GM23338 (cell line): ENCODE data around the gene ST3GAL6. TPM values are rescaled to one million over a fixed set of nuclear protein-coding genes. Genes with fewer than 3 reads are reported as not detected.

Source experiments
- ATAC-seq: fragments of 200-7000 bp; cut with Tn5 transposase; 3 replicates; pipeline ENCODE4 v1.9.1; 2020
- DNase-seq: peaks from one replicate; pipeline ENCODE4 v3.0.0-alpha.2; 2015; ENCODE audit warnings: low spot score
- H2AFZ ChIP-seq: fragments of 200-600 bp; sonication (generic); 2 replicates; pipeline ENCODE4 v1.8.0; 2016; ENCODE audit warnings: antibody characterized with exemption, mild to moderate bottlenecking, moderate library complexity
- H3F3A ChIP-seq: fragments of 200-600 bp; sonication (generic); replicated peaks from 2 replicates; pipeline ENCODE4 v1.8.0; 2017; ENCODE audit warnings: antibody characterized with exemption, mixed run types, low read depth
- H3K27ac ChIP-seq: fragments of 200-600 bp; sonication (generic); 2 replicates; pipeline ENCODE4 v1.6.1; 2016; ENCODE audit warnings: low read depth
- H3K27me3 ChIP-seq: fragments of 200-600 bp; sonication (generic); 2 replicates; pipeline ENCODE4 v1.8.0; 2016; ENCODE audit warnings: mild to moderate bottlenecking, mixed run types, moderate library complexity; ENCODE audit not compliant: insufficient read depth
- H3K36me3 ChIP-seq: fragments of 200-600 bp; sonication (generic); 2 replicates; pipeline ENCODE4 v1.8.0; 2016; ENCODE audit warnings: mild to moderate bottlenecking; ENCODE audit not compliant: insufficient read depth
- H3K4me1 ChIP-seq: fragments of 200-600 bp; sonication (generic); 2 replicates; pipeline ENCODE4 v1.8.0; 2016; ENCODE audit warnings: mild to moderate bottlenecking, moderate library complexity; ENCODE audit not compliant: insufficient read depth
- H3K4me2 ChIP-seq: fragments of 200-600 bp; sonication (generic); 2 replicates; pipeline ENCODE4 v1.7.1; 2017; ENCODE audit warnings: mixed run types
- H3K4me3 ChIP-seq: fragments of 200-600 bp; sonication (generic); 2 replicates; pipeline ENCODE4 v1.6.1; 2016; ENCODE audit warnings: mixed run types
- H3K79me2 ChIP-seq: fragments of 200-600 bp; sonication (generic); replicated peaks from 2 replicates; pipeline ENCODE4 v1.8.0; 2017; ENCODE audit warnings: mild to moderate bottlenecking; ENCODE audit not compliant: insufficient read depth
- H3K9me2 ChIP-seq: fragments of 200-600 bp; sonication (generic); 2 replicates; pipeline ENCODE4 v1.8.0; 2017; ENCODE audit not compliant: insufficient read depth
- H4K20me1 ChIP-seq: fragments of 200-600 bp; sonication (generic); replicated peaks from 2 replicates; pipeline ENCODE4 v1.8.0; 2017; ENCODE audit warnings: mild to moderate bottlenecking; ENCODE audit not compliant: insufficient read depth
- H3K27ac Mint-ChIP-seq: 2 replicates; pipeline ENCODE4 v1.8.0; 2020; ENCODE audit warnings: inconsistent platforms, mild to moderate bottlenecking, moderate library complexity, mixed read lengths
- H3K27me3 Mint-ChIP-seq: 3 replicates; pipeline ENCODE4 v1.8.0; 2022; ENCODE audit warnings: low read depth, mild to moderate bottlenecking, moderate library complexity, mixed read lengths, inconsistent platforms; ENCODE audit not compliant: insufficient read depth, poor library complexity
- H3K36me3 Mint-ChIP-seq: 3 replicates; pipeline ENCODE4 v1.8.0; 2021; ENCODE audit warnings: low read depth, mild to moderate bottlenecking, inconsistent platforms, moderate library complexity, mixed read lengths
- H3K4me1 Mint-ChIP-seq: 3 replicates; pipeline ENCODE4 v1.8.0; 2020; ENCODE audit warnings: mild to moderate bottlenecking, inconsistent platforms, mixed read lengths
- H3K4me3 Mint-ChIP-seq: 3 replicates; pipeline ENCODE4 v1.8.0; 2021; ENCODE audit warnings: moderate library complexity, mild to moderate bottlenecking, inconsistent platforms, mixed read lengths
- H3K9me3 Mint-ChIP-seq: 3 replicates; pipeline ENCODE4 v1.8.0; 2020; ENCODE audit warnings: moderate library complexity, mild to moderate bottlenecking, inconsistent platforms, mixed read lengths
- CREB1 ChIP-seq: fragments of 250-450 bp; sonication (Bioruptor Pico); IDR thresholded peaks from 2 replicates; pipeline ENCODE4 v1.5.0; 2020; ENCODE audit warnings: low read depth, mild to moderate bottlenecking, moderate library complexity
- ETS1 ChIP-seq: IDR thresholded peaks from 2 replicates; pipeline ENCODE4 v1.6.1; 2016; ENCODE audit warnings: antibody characterized with exemption
- EZH2 ChIP-seq: fragments of 200-600 bp; sonication (generic); IDR thresholded peaks from one replicate; pipeline ENCODE4 v1.8.0; 2017; ENCODE audit warnings: antibody characterized with exemption, mild to moderate bottlenecking, low read depth; ENCODE audit not compliant: unreplicated experiment
- JUNB ChIP-seq: IDR thresholded peaks from one replicate; pipeline ENCODE4 v1.6.1; 2016; ENCODE audit warnings: antibody characterized with exemption; ENCODE audit not compliant: unreplicated experiment
- NANOG ChIP-seq: IDR thresholded peaks from 2 replicates; pipeline ENCODE4 v1.6.1; 2016; ENCODE audit warnings: antibody characterized with exemption, borderline replicate concordance
- POLR2AphosphoS5 ChIP-seq: IDR thresholded peaks from 2 replicates; pipeline ENCODE4 v1.6.1; 2016; ENCODE audit warnings: antibody characterized with exemption, low read depth
- REST ChIP-seq: IDR thresholded peaks from one replicate; pipeline ENCODE4 v1.6.1; 2018; ENCODE audit warnings: antibody characterized with exemption; ENCODE audit not compliant: unreplicated experiment
- STAT1 ChIP-seq: IDR thresholded peaks from one replicate; pipeline ENCODE4 v1.6.1; 2016; ENCODE audit warnings: antibody characterized with exemption; ENCODE audit not compliant: unreplicated experiment
- ZNF114 ChIP-seq: fragments of 250-450 bp; sonication (Bioruptor Pico); IDR thresholded peaks from 2 replicates; pipeline ENCODE4 v1.5.0; 2020; ENCODE audit warnings: mild to moderate bottlenecking, moderate library complexity
- ZNF331 ChIP-seq: fragments of 250-450 bp; sonication (Bioruptor Pico); IDR thresholded peaks from 2 replicates; pipeline ENCODE4 v1.5.0; 2020; ENCODE audit warnings: low read depth, mild to moderate bottlenecking, moderate library complexity
- polyA plus RNA-seq: library from polyadenylated mRNA; unstranded; fragments of >200 nt; fragmentation: Nextera tagmentation; extraction: Ambion mirVana; gene quantifications from 2 replicates; pipeline ENCODE4 v1.2.1, GENCODE V29; 2016
- total RNA-seq: library from RNA; depleted of rRNA; stranded (reverse); fragments of >200 nt; shearing (Covaris generic); gene quantifications from 2 replicates; pipeline ENCODE4 v1.2.3, GENCODE V29; 2014
- TF ChIP-seq, protein P1 (sequence below), 2 experiments: fragments of 200-600 bp in 1 of 2; sonication (generic) in 1 of 2; conservative IDR thresholded peaks; 2 replicates each; pipeline versions ENCODE4 v1.5.1 to v1.6.1; 2016 to 2017; ENCODE audit warnings: antibody characterized with exemption in 2 of 2, low read depth in 2 of 2, mild to moderate bottlenecking in 2 of 2, moderate library complexity in 1 of 2

Gene ST3GAL6
- total and polyA plus RNA-seq, 2 experiments from 2014 or later = 4.7 to 8.1 TPM

- TF ChIP-seq REST (no peak), CREB1 (no peak), STAT1 (no peak), ZNF331 (CRISPR knock-in tag) (no peak), POLR2AphosphoS5 (no peak)
Observed at GRCh38 chr3:98730338-98730737, 32.8 kb upstream of the ST3GAL6 start (continued).

DNA sequence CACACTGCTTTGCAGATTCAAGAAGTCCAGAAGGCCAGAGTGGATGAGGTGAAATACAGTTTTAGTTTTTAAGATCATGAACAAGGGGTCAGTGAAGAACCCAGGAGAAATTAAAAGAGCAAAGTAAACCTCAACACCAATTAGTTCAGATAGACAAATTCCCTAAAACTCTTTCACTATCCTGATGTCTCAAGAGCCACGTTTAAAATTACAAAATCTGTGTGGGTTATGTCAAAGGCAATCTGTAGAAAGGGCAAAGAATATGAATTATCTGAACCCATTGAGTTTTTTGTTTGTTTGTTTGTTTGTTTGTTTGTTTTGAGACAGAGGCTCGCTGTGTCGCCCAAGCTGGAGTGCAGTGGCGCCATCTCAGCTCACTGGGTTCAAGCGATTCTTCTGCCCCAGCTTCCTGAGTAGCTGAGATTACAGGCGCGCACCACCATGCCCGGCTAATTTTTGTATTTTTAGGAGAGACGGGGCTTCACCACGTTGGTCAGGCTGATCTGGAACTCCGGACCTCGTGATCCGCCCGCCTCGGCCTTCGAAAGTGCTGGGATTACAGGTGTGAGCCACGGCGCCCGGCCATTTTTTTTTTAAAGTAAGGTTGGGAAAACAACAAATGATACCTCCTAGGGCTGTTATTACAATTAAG lies 32.1 kb upstream of the ST3GAL6 start:
- peaks cover 18% of the 10 kb centered on the region for H3K27me3 Mint-ChIP-seq
- Histone ChIP-seq H3K79me2 (no peaks in the 10 kb centered on the region; the same call in 1 of the 2 replicates), H3K27me3 (peaks cover 54% of the 10 kb centered on the region), H3F3A (no peaks in the 10 kb centered on the region), H2AFZ (no peak overlapping the region), H3K4me3 (no peak overlapping the region), H3K27ac (no peak overlapping the region), H3K9me2 (no peaks in the 10 kb centered on the region), H3K4me1 (peaks cover 20% of the 10 kb centered on the region), H4K20me1 (no peaks in the 10 kb centered on the region), H3K36me3 (no peaks in the 10 kb centered on the region), H3K4me2 (peak overlapping the region; percentile 99; the same call in 1 of the 2 replicates)
- peak overlapping the region; percentile 89 for H3K4me3 Mint-ChIP-seq
- no peaks in the 10 kb centered on the region for H3K36me3 Mint-ChIP-seq
- H3K9me3 Mint-ChIP-seq = no peaks in the 10 kb centered on the region; the same call in 2 of the 3 replicates
- no peak overlapping the region for H3K27ac Mint-ChIP-seq
- peaks cover 29% of the 10 kb centered on the region for H3K4me1 Mint-ChIP-seq
- ATAC-seq = no peak
- no peak for DNase-seq
- no peak for TF ChIP-seq ZNF114 (CRISPR knock-in tag)
- TF ChIP-seq ZNF331 (CRISPR knock-in tag) = no peak
- TF ChIP-seq REST = no peak
- TF ChIP-seq EZH2 = no peak
- TF ChIP-seq, protein P1, sequence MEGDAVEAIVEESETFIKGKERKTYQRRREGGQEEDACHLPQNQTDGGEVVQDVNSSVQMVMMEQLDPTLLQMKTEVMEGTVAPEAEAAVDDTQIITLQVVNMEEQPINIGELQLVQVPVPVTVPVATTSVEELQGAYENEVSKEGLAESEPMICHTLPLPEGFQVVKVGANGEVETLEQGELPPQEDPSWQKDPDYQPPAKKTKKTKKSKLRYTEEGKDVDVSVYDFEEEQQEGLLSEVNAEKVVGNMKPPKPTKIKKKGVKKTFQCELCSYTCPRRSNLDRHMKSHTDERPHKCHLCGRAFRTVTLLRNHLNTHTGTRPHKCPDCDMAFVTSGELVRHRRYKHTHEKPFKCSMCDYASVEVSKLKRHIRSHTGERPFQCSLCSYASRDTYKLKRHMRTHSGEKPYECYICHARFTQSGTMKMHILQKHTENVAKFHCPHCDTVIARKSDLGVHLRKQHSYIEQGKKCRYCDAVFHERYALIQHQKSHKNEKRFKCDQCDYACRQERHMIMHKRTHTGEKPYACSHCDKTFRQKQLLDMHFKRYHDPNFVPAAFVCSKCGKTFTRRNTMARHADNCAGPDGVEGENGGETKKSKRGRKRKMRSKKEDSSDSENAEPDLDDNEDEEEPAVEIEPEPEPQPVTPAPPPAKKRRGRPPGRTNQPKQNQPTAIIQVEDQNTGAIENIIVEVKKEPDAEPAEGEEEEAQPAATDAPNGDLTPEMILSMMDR (conservative IDR thresholded peaks at IDR 0.05; ENCODE audit: low read depth in 2 of 2) = no peak
- TF ChIP-seq JUNB = no peak
- TF ChIP-seq NANOG = no peak
- TF ChIP-seq STAT1 = no peak
- no peak for TF ChIP-seq ETS1
